ENCODE measurements around the gene SPATA31D1. TPM values are rescaled to one million over a fixed set of nuclear protein-coding genes. Genes with fewer than 3 reads are reported as not detected.

SPATA31D1 gene
- total RNA-seq, 1 experiment from 2014 or later = not detected

DNA sequence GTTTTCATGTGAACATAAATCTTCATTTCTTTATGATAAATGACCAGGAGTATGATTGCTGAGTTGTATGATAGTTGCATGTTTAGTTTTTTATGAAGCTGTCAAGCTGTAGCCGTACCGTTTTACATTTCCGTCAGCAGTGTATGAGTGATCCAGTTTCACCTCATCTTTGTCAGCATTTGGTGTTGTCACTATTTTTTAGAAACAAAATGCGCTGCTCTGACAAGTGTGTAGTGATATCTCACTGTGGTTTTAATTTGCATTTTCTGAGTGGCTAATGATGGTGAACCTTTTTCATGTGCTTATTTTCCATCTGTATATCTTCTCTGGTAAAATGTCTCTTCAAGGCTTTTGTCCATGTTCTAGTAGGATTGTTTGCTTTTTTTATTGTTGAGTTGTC lies 6.7 kb upstream of the SPATA31D1 start:
- H3K9me3 Mint-ChIP-seq = no peaks in the 10 kb centered on the region
- no peak overlapping the region for H3K27ac Mint-ChIP-seq
- H3K27me3 Mint-ChIP-seq (ENCODE audit: low read depth) = no peaks in the 10 kb centered on the region
- TF ChIP-seq GTF2I (CRISPR knock-in tag; conservative IDR thresholded peaks at IDR 0.05) (no peak), SP1 (CRISPR knock-in tag; conservative IDR thresholded peaks at IDR 0.05) (no peak), AR (CRISPR knock-in tag; IDR thresholded peaks at IDR 0.05) (no peak), MYBL2 (CRISPR knock-in tag; IDR thresholded peaks at IDR 0.05) (no peak), NFE2L1 (CRISPR knock-in tag; IDR thresholded peaks at IDR 0.05) (no peak), TCF7 (CRISPR knock-in tag; IDR thresholded peaks at IDR 0.05; ENCODE audit: low read depth) (no peak), JUN (CRISPR knock-in tag; IDR thresholded peaks at IDR 0.05) (no peak), CBFB (CRISPR knock-in tag; IDR thresholded peaks at IDR 0.05; ENCODE audit: low read depth) (no peak)
- TF ChIP-seq, protein P1, sequence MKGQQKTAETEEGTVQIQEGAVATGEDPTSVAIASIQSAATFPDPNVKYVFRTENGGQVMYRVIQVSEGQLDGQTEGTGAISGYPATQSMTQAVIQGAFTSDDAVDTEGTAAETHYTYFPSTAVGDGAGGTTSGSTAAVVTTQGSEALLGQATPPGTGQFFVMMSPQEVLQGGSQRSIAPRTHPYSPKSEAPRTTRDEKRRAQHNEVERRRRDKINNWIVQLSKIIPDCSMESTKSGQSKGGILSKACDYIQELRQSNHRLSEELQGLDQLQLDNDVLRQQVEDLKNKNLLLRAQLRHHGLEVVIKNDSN (CRISPR knock-in tag; IDR thresholded peaks at IDR 0.05) = no peak
- ChIA-PET CTCF (no interaction called here), POLR2A (no interaction called here)
- no peak overlapping the region for H3K4me3 Mint-ChIP-seq
- H3K36me3 Mint-ChIP-seq = no peaks in the 10 kb centered on the region
- ATAC-seq = no peak
- no peak for DNase-seq (ENCODE audit: low spot score)
- H3K4me1 Mint-ChIP-seq = 0 out of 2 replicates have a peak, but pooled peaks cover 4% of the 10 kb centered on the region

- no peak overlapping the region for H3K27ac Mint-ChIP-seq
- no peak for DNase-seq (ENCODE audit: low spot score)
- no peak overlapping the region for H3K4me3 Mint-ChIP-seq
- ChIA-PET CTCF (no interaction called here), POLR2A (no interaction called here)
- H3K27me3 Mint-ChIP-seq (ENCODE audit: low read depth) = no peaks in the 10 kb centered on the region
- H3K36me3 Mint-ChIP-seq = no peaks in the 10 kb centered on the region
- ATAC-seq = no peak
- 0 out of 2 replicates have a peak, but pooled peaks cover 4% of the 10 kb centered on the region for H3K4me1 Mint-ChIP-seq
- TF ChIP-seq, protein P2, sequence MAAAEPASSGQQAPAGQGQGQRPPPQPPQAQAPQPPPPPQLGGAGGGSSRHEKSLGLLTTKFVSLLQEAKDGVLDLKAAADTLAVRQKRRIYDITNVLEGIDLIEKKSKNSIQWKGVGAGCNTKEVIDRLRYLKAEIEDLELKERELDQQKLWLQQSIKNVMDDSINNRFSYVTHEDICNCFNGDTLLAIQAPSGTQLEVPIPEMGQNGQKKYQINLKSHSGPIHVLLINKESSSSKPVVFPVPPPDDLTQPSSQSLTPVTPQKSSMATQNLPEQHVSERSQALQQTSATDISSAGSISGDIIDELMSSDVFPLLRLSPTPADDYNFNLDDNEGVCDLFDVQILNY (CRISPR knock-in tag; IDR thresholded peaks at IDR 0.05) = no peak
- TF ChIP-seq ZNF416 (CRISPR knock-in tag; IDR thresholded peaks at IDR 0.05) = no peak
- TF ChIP-seq SMAD3 (CRISPR knock-in tag; IDR thresholded peaks at IDR 0.05; ENCODE audit: borderline replicate concordance) = no peak
- no peak for TF ChIP-seq ATF1 (CRISPR knock-in tag; IDR thresholded peaks at IDR 0.05)
- TF ChIP-seq, protein P3, sequence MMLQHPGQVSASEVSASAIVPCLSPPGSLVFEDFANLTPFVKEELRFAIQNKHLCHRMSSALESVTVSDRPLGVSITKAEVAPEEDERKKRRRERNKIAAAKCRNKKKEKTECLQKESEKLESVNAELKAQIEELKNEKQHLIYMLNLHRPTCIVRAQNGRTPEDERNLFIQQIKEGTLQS (CRISPR knock-in tag; conservative IDR thresholded peaks at IDR 0.05) = no peak
- TF ChIP-seq ATF6 (CRISPR knock-in tag; IDR thresholded peaks at IDR 0.05) = no peak
- TF ChIP-seq, protein P4, sequence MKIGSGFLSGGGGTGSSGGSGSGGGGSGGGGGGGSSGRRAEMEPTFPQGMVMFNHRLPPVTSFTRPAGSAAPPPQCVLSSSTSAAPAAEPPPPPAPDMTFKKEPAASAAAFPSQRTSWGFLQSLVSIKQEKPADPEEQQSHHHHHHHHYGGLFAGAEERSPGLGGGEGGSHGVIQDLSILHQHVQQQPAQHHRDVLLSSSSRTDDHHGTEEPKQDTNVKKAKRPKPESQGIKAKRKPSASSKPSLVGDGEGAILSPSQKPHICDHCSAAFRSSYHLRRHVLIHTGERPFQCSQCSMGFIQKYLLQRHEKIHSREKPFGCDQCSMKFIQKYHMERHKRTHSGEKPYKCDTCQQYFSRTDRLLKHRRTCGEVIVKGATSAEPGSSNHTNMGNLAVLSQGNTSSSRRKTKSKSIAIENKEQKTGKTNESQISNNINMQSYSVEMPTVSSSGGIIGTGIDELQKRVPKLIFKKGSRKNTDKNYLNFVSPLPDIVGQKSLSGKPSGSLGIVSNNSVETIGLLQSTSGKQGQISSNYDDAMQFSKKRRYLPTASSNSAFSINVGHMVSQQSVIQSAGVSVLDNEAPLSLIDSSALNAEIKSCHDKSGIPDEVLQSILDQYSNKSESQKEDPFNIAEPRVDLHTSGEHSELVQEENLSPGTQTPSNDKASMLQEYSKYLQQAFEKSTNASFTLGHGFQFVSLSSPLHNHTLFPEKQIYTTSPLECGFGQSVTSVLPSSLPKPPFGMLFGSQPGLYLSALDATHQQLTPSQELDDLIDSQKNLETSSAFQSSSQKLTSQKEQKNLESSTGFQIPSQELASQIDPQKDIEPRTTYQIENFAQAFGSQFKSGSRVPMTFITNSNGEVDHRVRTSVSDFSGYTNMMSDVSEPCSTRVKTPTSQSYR (CRISPR knock-in tag; IDR thresholded peaks at IDR 0.05) = no peak
- TF ChIP-seq TEAD1 (CRISPR knock-in tag; IDR thresholded peaks at IDR 0.05) = no peak
- TF ChIP-seq ZNF232 (CRISPR knock-in tag; IDR thresholded peaks at IDR 0.05) = no peak
- no peak for TF ChIP-seq GABPB1 (CRISPR knock-in tag; IDR thresholded peaks at IDR 0.05)
- no peaks in the 10 kb centered on the region for H3K9me3 Mint-ChIP-seq
Measured at GRCh38 chr9:81984928-81985327, 3.6 kb upstream of the SPATA31D1 start.

All from WTC11 (cell line).